OCI-LY7 (cell line): ENCODE measurements around the gene BICRAL.

Experiments
- EZH2phosphoT487 ChIP-seq: fragments of 200-600 bp; sonication (generic); IDR thresholded peaks from 2 replicates; pipeline ENCODE4 v1.6.1; 2018; ENCODE audit warnings: low read depth, borderline replicate concordance, mild to moderate bottlenecking, mixed run types, antibody characterized with exemption, low read length, moderate library complexity, mixed read lengths
- TF ChIP-seq, protein P1 (sequence below): fragments of 200-600 bp; sonication (generic); conservative IDR thresholded peaks from 2 replicates; pipeline ENCODE4 v1.5.1; 2014; ENCODE audit warnings: mild to moderate bottlenecking, antibody characterized with exemption, low read length, moderate library complexity, mixed read lengths

DNA sequence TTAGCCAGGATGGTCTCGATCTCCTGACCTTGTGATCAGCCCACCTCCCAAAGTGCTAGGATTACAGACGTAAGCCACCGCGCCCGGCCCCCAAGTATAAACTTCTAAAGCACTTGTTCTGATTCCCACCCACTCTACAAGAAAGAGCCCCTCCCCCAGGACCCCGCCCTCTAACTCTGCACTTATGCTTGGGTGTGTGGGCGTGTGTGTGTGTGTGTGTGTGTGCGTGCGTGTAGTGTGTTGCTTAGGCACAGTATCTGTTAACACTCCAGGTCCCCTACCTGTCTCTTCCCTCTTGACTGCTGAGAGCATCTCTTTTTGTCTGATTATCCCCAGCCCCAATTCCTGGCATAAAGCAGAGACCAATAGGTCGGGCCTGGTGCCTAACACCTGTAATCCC is 128.0 kb downstream of the BICRAL start:
- TF ChIP-seq, protein P1, sequence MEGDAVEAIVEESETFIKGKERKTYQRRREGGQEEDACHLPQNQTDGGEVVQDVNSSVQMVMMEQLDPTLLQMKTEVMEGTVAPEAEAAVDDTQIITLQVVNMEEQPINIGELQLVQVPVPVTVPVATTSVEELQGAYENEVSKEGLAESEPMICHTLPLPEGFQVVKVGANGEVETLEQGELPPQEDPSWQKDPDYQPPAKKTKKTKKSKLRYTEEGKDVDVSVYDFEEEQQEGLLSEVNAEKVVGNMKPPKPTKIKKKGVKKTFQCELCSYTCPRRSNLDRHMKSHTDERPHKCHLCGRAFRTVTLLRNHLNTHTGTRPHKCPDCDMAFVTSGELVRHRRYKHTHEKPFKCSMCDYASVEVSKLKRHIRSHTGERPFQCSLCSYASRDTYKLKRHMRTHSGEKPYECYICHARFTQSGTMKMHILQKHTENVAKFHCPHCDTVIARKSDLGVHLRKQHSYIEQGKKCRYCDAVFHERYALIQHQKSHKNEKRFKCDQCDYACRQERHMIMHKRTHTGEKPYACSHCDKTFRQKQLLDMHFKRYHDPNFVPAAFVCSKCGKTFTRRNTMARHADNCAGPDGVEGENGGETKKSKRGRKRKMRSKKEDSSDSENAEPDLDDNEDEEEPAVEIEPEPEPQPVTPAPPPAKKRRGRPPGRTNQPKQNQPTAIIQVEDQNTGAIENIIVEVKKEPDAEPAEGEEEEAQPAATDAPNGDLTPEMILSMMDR: no peak
- TF ChIP-seq EZH2phosphoT487: no peak
